Transverse colon (tissue), 4 donors: ENCODE data around the gene VSIG2. TPM values are rescaled to one million over a fixed set of nuclear protein-coding genes. Genes with fewer than 3 reads are reported as not detected.

Experiments used
- DNase-seq: peaks from one replicate; pipeline ENCODE4 v3.0.0-alpha.2; 2019
- H3K27ac ChIP-seq, 4 donors: fragments of 200-600 bp; sonication (generic); 2 replicates each; pipeline ENCODE4 v1.5.1; 2016 to 2018; ENCODE audit warnings: inconsistent platforms in 4 of 4
- H3K27me3 ChIP-seq: fragments of 200-600 bp; sonication (generic); 2 replicates; pipeline ENCODE4 v1.5.1; 2017; ENCODE audit warnings: inconsistent platforms
- H3K36me3 ChIP-seq, 4 donors: fragments of 200-600 bp; sonication (generic); 2 replicates each; pipeline ENCODE4 v1.5.1; 2017 to 2019; ENCODE audit warnings: inconsistent platforms in 4 of 4
- H3K4me1 ChIP-seq, 4 donors: fragments of 200-600 bp; sonication (generic); 2 replicates each; pipeline ENCODE4 v1.5.1; 2017 to 2020; ENCODE audit warnings: inconsistent platforms in 4 of 4
- H3K4me3 ChIP-seq, 4 donors: fragments of 200-600 bp; sonication (generic); 1 replicate in 1 of 4; 2 replicates in 3 of 4; pipeline versions ENCODE4 v1.5.1 to v1.6.1; 2017 to 2019; ENCODE audit warnings: inconsistent platforms in 4 of 4
- H3K9me3 ChIP-seq, 2 donors: fragments of 200-600 bp; sonication (generic); 2 replicates each; pipeline ENCODE4 v1.5.1; 2017 to 2019; ENCODE audit warnings: inconsistent platforms in 2 of 2
- EP300 ChIP-seq: sonication (generic); formaldehyde crosslinking; IDR thresholded peaks from one replicate; pipeline ENCODE4 v1.6.1; 2017; ENCODE audit warnings: antibody characterized with exemption, low read depth
- POLR2A ChIP-seq: fragments of 450-650 bp; IDR thresholded peaks from one replicate; pipeline ENCODE4 v1.6.1; 2016; ENCODE audit warnings: antibody characterized with exemption, mild to moderate bottlenecking, moderate library complexity
- POLR2AphosphoS5 ChIP-seq, 3 donors: sonication (generic); formaldehyde crosslinking; IDR thresholded peaks; one replicate each; pipeline ENCODE4 v1.6.1; 2016; ENCODE audit warnings: antibody characterized with exemption in 3 of 3
- WGBS, 2 donors: methylation state at CpG; one replicate each; pipeline ENCODE4 v1.1.5; 2018; ENCODE audit warnings: low coverage in 1 of 2; 5-methylcytosine and 5-hydroxymethylcytosine counted together
- in situ Hi-C, 4 donors: fragments of 200-750 bp; cut with MboI; loops; one replicate each; pipeline versions ENCODE4 v1.15.0 to v1.15.1; 2017; ENCODE audit warnings: low sequenced_read_pairs in 3 of 4, low pct_ligation_motif_present in 1 of 4, low pct_unique_long_range_greater_than_20kb in 1 of 4
- intact Hi-C: fragments of 100-400 bp; cut with DNase I; formaldehyde crosslinking; loops from one replicate; pipeline ENCODE4 v1.15.1; 2023; ENCODE audit warnings: low total_unique reads
- total RNA-seq, 4 donors: library from RNA; depleted of rRNA; stranded (reverse); fragments of >200 nt; gene quantifications; one replicate each; pipeline ENCODE4 v1.1.0, GENCODE V29; 2016
- TF ChIP-seq, protein P1 (sequence below), 5 experiments: fragments of 200-600 bp in 3 of 5; fragments of 450-650 bp in 2 of 5; sonication (generic) in 3 of 5; IDR thresholded peaks; 1 replicate in 2 of 5; 2 replicates in 3 of 5; pipeline ENCODE4 v1.5.1; 2016 to 2017; ENCODE audit warnings: antibody characterized with exemption in 5 of 5, inconsistent platforms in 3 of 5, mild to moderate bottlenecking in 2 of 5, moderate library complexity in 1 of 5

The VSIG2 gene
- total RNA-seq, 4 donors from 2014 or later = 91.3 to 160 (median 108) TPM

DNA sequence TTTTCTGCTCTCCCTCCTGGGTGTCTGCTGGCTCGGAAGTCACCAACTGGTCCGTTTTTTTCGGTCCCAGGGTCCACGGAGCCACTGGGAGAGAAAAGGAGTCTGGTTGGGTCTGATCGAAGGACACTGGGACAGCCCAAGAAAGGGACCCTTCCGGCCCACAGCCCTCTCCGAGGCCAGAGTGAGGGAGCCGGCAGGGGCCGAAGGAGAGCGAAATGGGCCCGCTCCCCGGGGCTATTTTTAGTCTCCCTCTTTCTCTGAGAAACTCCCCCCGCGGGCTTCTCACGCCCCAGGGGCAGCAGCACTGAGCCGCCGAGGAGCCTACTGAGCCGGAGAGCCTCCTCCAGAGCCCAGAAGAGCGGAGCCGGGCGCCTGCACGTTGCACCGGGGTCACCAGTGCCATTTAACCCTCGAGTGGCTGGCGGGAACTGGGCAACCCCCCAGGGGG, 8.2 kb upstream of the VSIG2 start:
- in situ Hi-C loops = loop anchor here (5.0 to 25.0 kb wide), 4 partner anchors 75 to 98 kb away; partner anchors contain the start of genes SIAE (in 3 of the 4) and SPA17 (in 3 of the 4)

DNA sequence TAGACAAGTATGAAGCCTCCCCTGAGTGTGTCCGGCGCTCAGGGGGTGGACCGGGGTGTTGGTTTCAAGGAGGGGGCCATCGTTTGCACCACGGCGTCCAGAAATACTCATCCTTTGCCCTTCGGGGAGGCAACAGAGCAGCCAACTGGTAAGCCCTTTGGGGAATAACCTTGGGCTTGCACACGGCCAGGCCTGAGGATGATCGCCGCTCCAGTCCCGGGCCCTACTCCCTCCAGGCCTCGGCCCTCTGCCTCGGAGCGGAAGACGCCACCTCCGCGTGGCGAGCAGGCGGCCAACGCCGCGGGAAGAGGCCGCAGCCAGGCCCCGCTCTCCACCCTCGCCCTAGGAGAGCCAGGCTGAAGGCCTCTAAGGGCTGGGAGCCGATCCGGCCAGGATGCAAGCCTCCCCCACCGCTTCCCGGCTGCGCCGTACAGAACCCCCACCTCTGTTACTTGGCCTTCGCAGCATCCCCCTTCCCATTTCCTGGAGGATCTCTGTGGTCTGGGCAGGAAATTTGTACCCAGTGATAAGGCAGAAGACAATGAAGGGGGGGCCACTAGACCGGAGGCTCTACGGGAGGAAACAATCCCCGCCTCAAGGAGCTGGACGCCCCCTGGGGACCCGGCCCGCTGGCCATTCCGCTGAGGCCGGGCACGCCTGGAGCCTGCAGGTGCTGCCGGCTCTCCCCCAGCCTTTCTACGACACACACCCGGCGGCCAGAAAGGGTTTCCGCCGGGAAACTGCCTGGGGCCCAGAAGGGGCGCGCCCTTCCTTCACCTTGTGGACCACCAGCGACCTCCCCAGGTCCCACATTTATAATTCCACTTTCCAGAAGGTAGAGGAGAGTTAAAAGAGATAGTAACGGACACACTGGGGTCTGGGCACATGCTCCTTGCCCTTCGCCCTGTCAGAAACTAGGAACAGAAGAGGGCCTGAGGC, 7.5 kb upstream of the VSIG2 start:
- Histone ChIP-seq H3K36me3 (no peaks in the 10 kb centered on the region), H3K4me3 (peak overlapping the region in 2 of 4 donors; percentile 22 to 66), H3K9me3 (no peaks in the 10 kb centered on the region), H3K4me1 (peaks cover 10 to 52% (median 35%) of the 10 kb centered on the region in 4 donors), H3K27ac (peak overlapping the region; percentile 48 to 83 (median 59)), H3K27me3 (peaks cover 71% of the 10 kb centered on the region)
- in situ Hi-C loops = loop anchor here (5.0 to 25.0 kb wide), 4 partner anchors 75 to 97 kb away; partner anchors contain the start of genes SIAE (in 3 of the 4) and SPA17 (in 3 of the 4)
- peak in 1 of 3 donors; percentile 4 for TF ChIP-seq POLR2AphosphoS5 (IDR thresholded peaks at IDR 0.05)
- TF ChIP-seq, protein P1, sequence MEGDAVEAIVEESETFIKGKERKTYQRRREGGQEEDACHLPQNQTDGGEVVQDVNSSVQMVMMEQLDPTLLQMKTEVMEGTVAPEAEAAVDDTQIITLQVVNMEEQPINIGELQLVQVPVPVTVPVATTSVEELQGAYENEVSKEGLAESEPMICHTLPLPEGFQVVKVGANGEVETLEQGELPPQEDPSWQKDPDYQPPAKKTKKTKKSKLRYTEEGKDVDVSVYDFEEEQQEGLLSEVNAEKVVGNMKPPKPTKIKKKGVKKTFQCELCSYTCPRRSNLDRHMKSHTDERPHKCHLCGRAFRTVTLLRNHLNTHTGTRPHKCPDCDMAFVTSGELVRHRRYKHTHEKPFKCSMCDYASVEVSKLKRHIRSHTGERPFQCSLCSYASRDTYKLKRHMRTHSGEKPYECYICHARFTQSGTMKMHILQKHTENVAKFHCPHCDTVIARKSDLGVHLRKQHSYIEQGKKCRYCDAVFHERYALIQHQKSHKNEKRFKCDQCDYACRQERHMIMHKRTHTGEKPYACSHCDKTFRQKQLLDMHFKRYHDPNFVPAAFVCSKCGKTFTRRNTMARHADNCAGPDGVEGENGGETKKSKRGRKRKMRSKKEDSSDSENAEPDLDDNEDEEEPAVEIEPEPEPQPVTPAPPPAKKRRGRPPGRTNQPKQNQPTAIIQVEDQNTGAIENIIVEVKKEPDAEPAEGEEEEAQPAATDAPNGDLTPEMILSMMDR (IDR thresholded peaks at IDR 0.05) = no peak
- DNase-seq = no peak
- intact Hi-C loops = loop anchor here (5.0 kb wide), 1 partner anchor 78 kb away; no protein-coding TSS in a partner anchor
- WGBS, 2 donors = 52% methylated on average over 52 of the region's 52 CpGs; no CpG with 5 or more reads in 1 of the 2 donors

More for the DNA sequence above, 8.2 kb upstream of the VSIG2 start:
- Histone ChIP-seq H3K9me3 (no peaks in the 10 kb centered on the region), H3K27ac (peak overlapping the region; percentile 31 to 83 (median 55)), H3K36me3 (no peaks in the 10 kb centered on the region), H3K4me1 (peaks cover 10 to 52% (median 35%) of the 10 kb centered on the region in 4 donors), H3K27me3 (peaks cover 71% of the 10 kb centered on the region), H3K4me3 (peak overlapping the region in 2 of 4 donors; percentile 4 to 66)
- DNase-seq = no peak
- intact Hi-C loops = loop anchor here (5.0 kb wide), 1 partner anchor 77 kb away; no protein-coding TSS in a partner anchor
- WGBS, 2 donors = 31% methylated on average over 23 of the region's 25 CpGs; no CpG with 5 or more reads in 1 of the 2 donors
- TF ChIP-seq, protein P1 (IDR thresholded peaks at IDR 0.05) = no peak
- TF ChIP-seq POLR2AphosphoS5 (IDR thresholded peaks at IDR 0.05) (no peak), EP300 (no peak), POLR2A (no peak)

DNA sequence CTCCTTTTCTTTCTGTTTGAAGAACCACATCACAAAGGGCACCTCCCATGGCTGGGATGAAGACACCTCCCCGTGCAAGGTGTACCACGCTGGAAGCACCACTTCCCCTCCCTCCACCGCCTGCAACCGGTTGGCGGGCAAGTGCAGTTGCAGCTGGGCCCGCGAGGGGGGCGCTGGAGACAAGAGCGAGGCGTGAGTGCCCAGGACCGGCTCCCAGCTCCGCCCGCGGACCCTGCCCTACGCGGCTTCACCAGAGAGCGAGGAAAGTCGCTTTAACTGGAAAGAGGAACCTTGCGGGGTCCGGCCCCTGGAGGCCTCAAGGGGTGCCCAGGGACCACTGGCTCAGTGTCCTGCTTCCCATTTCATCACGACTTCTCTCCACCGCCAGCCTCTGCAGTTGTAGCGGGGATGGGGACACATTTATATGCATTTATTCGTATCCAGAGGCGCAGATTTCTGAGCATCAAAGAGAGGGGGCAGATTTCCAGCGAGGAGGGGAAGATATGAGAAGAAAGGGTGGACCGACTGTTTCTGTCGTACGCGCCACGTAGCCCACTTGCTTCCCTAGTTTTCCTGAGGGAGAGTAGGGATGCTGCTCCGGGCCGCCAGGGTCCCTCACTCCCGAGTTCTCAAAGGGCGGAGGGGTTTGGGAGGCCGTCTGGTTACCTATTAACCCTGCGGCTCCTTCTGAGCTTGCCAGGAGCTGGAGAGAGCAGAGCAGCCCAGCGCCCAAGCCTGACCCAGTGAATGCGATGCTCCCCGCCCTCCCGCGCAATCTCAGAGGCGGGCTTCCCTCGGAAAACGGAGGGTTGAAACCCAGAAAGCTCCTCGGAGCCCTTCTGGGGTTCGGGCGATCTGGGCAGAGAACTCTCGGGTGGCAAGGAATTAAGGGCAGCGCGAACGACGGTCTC, 6.6 kb upstream of the VSIG2 start:
- peak overlapping the region; percentile 38 to 61 (median 52) for H3K27ac ChIP-seq
- TF ChIP-seq, protein P1 (IDR thresholded peaks at IDR 0.05) = peak; percentile 72 to 93 (median 83)
- TF ChIP-seq POLR2A = no peak
- no peak for TF ChIP-seq POLR2AphosphoS5 (IDR thresholded peaks at IDR 0.05)
- TF ChIP-seq EP300 = no peak
- DNase-seq = peak; percentile 91
- H3K4me3 ChIP-seq = peak overlapping the region in 3 of 4 donors; percentile 3 to 46 (median 22)
- in situ Hi-C loops = loop anchor here in 1 of 4 donors (25.0 kb wide), 1 partner anchor 96 kb away; the partner anchor contains the start of genes SIAE and SPA17
- H3K27me3 ChIP-seq = peaks cover 71% of the 10 kb centered on the region
- H3K4me1 ChIP-seq = peaks cover 10 to 48% (median 33%) of the 10 kb centered on the region in 4 donors
- 0 to 11% methylated on average over 15 to 46 of the region's 53 CpGs for WGBS, 2 donors
- intact Hi-C loops = no loop called here
- no peaks in the 10 kb centered on the region for H3K36me3 ChIP-seq
- H3K9me3 ChIP-seq = no peaks in the 10 kb centered on the region
